ENCODE results near the gene ZNF74.
"Not testable (repeated sequence)": the region's sequence is repeated elsewhere in the genome, so short reads cannot be mapped to it uniquely, and the experiment has no call there.

ZNF74 gene

GRCh38 chr22:20448630-20449029 lies 54.7 kb downstream of the ZNF74 start:
- DNase-seq (ENCODE audit: low spot score) = no peak

DNA sequence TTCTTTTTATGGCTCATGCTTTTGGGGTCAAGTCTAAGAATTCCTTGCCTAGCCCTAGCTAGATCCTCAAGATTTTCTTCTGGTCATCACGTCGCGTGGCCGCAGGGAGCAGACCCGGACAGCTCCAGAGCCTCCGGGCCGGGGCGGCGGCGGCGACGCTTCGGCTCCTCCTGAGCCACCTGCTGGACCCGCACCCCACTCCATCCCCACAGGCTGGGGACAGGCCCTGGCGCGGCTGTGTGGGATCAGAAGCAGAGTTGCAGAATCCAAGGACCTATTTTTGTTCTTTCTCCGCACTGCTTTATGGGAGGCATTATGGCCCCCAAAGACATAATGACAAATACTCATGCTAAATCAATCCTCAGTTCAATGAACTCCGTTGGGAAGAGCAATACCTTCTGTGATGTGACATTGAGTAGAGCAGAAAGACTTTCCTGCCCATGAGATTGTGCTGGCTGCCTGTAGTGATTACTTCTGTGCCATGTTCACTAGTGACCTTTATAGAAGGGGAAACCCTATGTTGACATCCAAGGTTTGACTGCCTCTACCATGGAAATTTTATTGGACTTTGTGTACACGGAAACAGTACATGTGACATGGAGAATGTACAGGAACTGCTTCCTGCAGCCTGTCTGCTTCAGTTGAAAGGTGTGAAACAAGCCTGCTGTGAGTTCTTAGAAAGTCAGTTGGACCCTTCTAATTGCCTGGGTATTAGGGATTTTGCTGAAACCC lies 56.0 kb downstream of the ZNF74 start:
- DNase-seq (ENCODE audit: low spot score) = no peak

DNA sequence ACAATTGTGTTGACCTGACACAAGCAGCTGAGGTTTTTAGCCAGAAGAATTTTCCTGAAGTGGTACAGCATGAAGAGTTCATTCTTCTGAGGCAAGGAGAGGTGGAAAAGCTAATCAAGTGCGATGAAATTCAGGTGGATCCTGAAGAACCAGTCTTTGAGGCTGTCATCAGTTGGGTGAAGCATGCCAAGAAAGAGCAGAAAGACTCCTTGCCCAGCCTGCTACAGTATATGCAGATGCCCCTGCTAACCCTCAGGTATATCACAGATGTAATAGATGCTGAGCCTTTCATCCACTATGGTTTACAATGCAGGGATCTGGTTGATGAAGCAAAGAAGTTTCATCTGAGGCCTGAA lies 56.6 kb downstream of the ZNF74 start:
- DNase-seq (ENCODE audit: low spot score) = no peak

GRCh38 chr22:20451129-20451778 lies 57.3 kb downstream of the ZNF74 start:
- DNase-seq (ENCODE audit: low spot score) = not testable (repeated sequence)

DNA sequence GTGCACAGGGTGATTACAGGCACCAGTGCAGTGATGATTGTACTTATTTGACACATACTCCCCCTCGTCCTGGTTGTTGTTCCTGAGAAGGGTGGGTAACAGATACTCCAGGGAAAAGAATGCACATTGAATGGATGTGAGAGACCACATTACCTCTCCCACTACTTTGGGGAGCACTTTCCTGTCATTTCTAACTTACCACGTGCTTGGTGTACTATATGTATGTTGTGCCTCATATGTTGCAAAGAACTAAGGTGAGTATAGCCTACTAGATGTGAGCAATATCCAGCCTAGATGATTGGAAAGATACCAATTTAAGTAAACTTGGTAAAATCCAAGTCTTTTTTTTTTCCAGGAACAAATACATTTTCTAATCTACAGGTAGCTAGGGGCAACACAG lies 58.0 kb downstream of the ZNF74 start:
- no peak for DNase-seq (ENCODE audit: low spot score)

DNA sequence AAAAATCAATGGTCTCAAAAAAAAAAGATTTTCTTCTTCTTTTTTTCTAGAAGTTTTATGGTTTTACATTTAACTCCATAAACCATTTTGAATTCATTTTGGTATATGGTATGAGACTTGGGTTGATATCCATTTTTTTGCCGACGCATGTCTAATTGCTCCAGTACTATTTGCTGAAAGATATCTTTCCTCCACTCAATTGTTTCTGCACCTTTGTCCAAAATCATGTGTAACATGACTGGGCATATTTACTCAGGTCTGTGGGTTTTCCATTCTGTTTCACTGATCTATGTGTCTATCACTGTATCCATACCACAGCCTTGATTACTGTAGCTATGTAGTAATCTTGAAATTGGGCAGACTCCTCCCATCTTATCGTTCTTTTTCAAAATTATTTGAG lies 59.3 kb downstream of the ZNF74 start:
- no peak for DNase-seq (ENCODE audit: low spot score)

GRCh38 chr22:20455709-20456063 lies 61.7 kb downstream of the ZNF74 start:
- DNase-seq (ENCODE audit: low spot score) = no peak

DNA sequence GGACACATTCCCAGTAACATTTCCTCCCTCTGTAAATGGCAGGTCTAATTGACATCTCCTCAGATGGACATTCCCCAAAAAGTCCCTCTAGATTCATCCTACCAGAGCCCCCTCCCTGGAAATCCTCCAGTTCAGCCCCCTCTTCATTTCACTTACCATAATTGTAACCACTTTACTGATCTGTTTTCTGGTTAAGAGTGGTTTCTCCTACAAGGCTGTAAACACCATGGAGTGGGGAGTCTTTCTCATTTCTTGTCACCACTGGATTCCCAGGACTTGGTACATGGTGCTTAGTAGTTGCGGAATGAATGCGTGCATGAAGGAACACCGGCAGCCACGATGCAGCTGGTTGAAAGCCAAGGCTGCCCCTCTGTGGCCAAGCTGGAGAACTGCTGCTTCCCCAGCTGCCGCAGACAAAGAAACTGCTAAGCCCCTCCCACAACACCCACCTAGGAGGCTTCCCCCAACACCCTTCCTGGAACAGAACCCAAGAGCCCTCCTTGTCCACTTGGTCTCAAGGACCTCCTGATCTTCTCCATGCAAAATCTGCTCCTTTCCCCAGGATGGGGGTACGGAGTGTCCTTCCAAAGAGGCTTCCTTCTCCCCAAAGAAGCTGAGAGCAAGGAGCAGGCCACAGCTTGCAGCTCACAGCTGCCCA lies 62.2 kb downstream of the ZNF74 start:
- DNase-seq (ENCODE audit: low spot score) = peak; percentile 86

DNA sequence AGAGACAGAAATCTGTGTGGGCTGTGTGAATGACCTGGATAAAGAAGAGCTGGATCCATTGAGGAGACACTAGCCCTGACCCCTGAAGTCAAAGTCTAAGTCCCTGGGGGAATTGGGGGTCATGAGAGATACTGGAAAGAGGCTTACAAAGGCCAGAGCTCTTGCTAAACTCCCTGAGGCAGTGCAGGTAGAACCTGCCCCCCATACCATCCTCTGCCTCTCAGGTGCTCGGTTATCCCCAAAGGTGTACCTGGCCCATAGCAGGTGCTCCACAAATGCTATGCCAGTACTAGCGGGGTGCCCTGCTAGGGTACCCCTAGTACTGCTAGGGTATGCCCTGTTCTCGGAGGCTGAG lies 62.7 kb downstream of the ZNF74 start:
- no peak for DNase-seq (ENCODE audit: low spot score)

- no peak for DNase-seq (ENCODE audit: low spot score)
Measured at GRCh38 chr22:20457506-20458240, 63.7 kb downstream of the ZNF74 start.

Data from COLO829 (cell line).